ENCODE results near the gene AGPAT2.

DNA sequence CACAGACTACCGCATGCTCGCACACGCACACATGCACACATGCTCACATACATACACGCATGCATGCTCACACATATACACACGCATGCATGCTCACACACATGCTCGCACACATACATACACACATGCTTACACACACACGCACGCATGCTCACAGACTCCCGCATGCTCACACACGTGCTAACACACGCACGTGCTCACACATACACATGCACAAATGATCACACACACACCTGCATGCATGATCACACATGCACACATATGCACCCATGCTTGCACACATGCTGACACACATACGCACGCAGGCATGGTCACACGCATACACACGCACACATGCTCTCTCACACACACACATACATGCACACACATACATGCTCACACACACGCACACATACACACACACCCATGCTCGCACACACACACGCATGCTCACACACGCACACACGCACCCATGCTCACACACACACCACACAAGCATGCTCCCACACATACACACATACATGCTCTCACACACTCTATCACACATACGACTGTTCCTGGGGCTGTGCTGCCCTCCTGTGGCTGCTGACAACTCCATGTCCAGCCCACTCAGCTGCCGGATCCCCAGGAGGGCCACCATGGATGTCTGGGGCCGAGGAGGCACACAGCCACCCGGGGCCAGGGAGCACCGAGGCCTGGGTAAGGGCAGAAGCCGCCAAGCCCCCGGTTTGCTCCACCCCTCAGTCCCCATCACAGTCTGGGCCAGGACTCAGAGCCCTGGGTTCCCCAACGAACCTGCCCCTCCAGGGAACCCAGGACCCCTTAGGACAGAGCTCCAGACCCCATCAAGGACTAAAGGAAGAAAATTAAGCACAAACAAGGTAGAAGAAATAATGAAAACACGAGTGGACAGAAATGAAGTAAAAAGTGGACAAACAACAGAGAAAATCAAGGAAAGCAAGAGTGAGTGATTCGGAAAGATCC is 55.9 kb downstream of the AGPAT2 start:
- TF ChIP-seq, protein P1, sequence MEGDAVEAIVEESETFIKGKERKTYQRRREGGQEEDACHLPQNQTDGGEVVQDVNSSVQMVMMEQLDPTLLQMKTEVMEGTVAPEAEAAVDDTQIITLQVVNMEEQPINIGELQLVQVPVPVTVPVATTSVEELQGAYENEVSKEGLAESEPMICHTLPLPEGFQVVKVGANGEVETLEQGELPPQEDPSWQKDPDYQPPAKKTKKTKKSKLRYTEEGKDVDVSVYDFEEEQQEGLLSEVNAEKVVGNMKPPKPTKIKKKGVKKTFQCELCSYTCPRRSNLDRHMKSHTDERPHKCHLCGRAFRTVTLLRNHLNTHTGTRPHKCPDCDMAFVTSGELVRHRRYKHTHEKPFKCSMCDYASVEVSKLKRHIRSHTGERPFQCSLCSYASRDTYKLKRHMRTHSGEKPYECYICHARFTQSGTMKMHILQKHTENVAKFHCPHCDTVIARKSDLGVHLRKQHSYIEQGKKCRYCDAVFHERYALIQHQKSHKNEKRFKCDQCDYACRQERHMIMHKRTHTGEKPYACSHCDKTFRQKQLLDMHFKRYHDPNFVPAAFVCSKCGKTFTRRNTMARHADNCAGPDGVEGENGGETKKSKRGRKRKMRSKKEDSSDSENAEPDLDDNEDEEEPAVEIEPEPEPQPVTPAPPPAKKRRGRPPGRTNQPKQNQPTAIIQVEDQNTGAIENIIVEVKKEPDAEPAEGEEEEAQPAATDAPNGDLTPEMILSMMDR (IDR thresholded peaks at IDR 0.05; ENCODE audit: poor library complexity), result peak; percentile 91
- TF ChIP-seq EZH2 (IDR thresholded peaks at IDR 0.05; ENCODE audit: borderline replicate concordance) (no peak), EZH2phosphoT487 (IDR thresholded peaks at IDR 0.05; ENCODE audit: low read depth, severe bottlenecking, unreplicated experiment) (no peak)
